Measurements from ENCODE around the gene ACADS.

DNA sequence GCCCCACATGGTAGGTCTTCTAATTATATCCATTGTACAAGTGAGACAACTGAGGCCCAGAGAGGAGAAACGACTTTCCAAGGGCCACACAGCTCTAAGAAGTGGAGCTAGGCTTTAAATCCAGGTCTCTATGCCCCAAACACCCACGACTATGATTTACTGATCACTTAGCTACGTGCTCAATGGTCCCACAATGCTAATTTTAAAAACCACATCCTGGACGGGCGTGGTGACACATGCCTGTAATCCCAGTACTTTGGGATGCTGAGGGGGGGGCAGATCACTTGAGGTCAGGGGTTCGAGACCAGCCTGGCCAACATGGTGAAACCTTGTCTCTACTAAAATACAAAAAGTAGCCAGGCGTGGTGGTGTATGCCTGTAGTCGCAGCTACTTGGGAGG lies 47.1 kb upstream of the ACADS start:
- no peak for TF ChIP-seq EZH2 (IDR thresholded peaks at IDR 0.05; ENCODE audit: low read length)
- no peak for TF ChIP-seq CTCF (optimal IDR thresholded peaks at IDR 0.05 in 1 of 3, IDR thresholded peaks at IDR 0.05 in 1 of 3, conservative IDR thresholded peaks at IDR 0.05 in 1 of 3; ENCODE audit: extremely low read depth in 1 of 3, insufficient read depth in 2 of 3, low read length in 3 of 3)

Measured in keratinocyte (primary cell).